ENCODE results near the gene CD63.

The CD63 gene

GRCh38 chr12:55681142-55682077, 47.4 kb downstream of the CD63 start (continued):
- peak; percentile 49; the same call in 1 of the 2 replicates for TF ChIP-seq KLF8 (tag by site-specific recombination; IDR thresholded peaks at IDR 0.05)
- no peak for TF ChIP-seq ZNF19 (tag by site-specific recombination; IDR thresholded peaks at IDR 0.05; ENCODE audit: low read depth)
- TF ChIP-seq ZNF302 (tag by site-specific recombination; IDR thresholded peaks at IDR 0.05; ENCODE audit: low read depth), result no peak
- TF ChIP-seq ZSCAN5A (tag by site-specific recombination; IDR thresholded peaks at IDR 0.05), result no peak
- TF ChIP-seq ELK4 (IDR thresholded peaks at IDR 0.05; ENCODE audit: borderline replicate concordance, low read depth, low read length), result no peak
- TF ChIP-seq ZNF600 (tag by site-specific recombination; IDR thresholded peaks at IDR 0.05), result peak; percentile 100
- no peak for TF ChIP-seq HOXC10 (CRISPR knock-in tag; IDR thresholded peaks at IDR 0.05)
- TF ChIP-seq ZNF354C (tag by site-specific recombination; IDR thresholded peaks at IDR 0.05; ENCODE audit: borderline replicate concordance, low read depth), result no peak
- TF ChIP-seq ZNF488 (tag by site-specific recombination; IDR thresholded peaks at IDR 0.05), result no peak
- TF ChIP-seq YY2 (tag by site-specific recombination; IDR thresholded peaks at IDR 0.05), result no peak
- TF ChIP-seq ZNF777 (tag by site-specific recombination; IDR thresholded peaks at IDR 0.05; ENCODE audit: borderline replicate concordance), result no peak
- TF ChIP-seq ZNF239 (tag by site-specific recombination; IDR thresholded peaks at IDR 0.05), result no peak
- TF ChIP-seq ZNF24 (tag by site-specific recombination; IDR thresholded peaks at IDR 0.05), result peak; percentile 35; the same call in 1 of the 2 replicates
- no peak for TF ChIP-seq ZNF23 (tag by site-specific recombination; IDR thresholded peaks at IDR 0.05; ENCODE audit: borderline replicate concordance)
- TF ChIP-seq ZNF324 (tag by site-specific recombination; IDR thresholded peaks at IDR 0.05), result no peak
- TF ChIP-seq INSM2 (tag by site-specific recombination; IDR thresholded peaks at IDR 0.05), result peak; percentile 21; the same call in 1 of the 2 replicates
- TF ChIP-seq ZNF223 (tag by site-specific recombination; IDR thresholded peaks at IDR 0.05), result no peak
- TF ChIP-seq ZBTB48 (tag by site-specific recombination; IDR thresholded peaks at IDR 0.05), result peak; percentile 88
- TF ChIP-seq ZNF654 (tag by site-specific recombination; IDR thresholded peaks at IDR 0.05; ENCODE audit: low read depth), result peak; percentile 18; the same call in 1 of the 2 replicates
- TF ChIP-seq BCL11B (tag by site-specific recombination; IDR thresholded peaks at IDR 0.05; ENCODE audit: low read depth), result no peak; the same call in 1 of the 2 replicates
- TF ChIP-seq ZNF366 (tag by site-specific recombination; conservative IDR thresholded peaks at IDR 0.05), result no peak
- no peak for TF ChIP-seq TSHZ1 (tag by site-specific recombination; IDR thresholded peaks at IDR 0.05; ENCODE audit: borderline replicate concordance)
- no peak for TF ChIP-seq MZF1 (tag by site-specific recombination; IDR thresholded peaks at IDR 0.05; ENCODE audit: borderline replicate concordance)
- TF ChIP-seq ZNF18 (tag by site-specific recombination; IDR thresholded peaks at IDR 0.05), result no peak
- no peak for TF ChIP-seq PRDM4 (tag by site-specific recombination; IDR thresholded peaks at IDR 0.05)
- no peak for TF ChIP-seq ZNF585B (tag by site-specific recombination; IDR thresholded peaks at IDR 0.05)
